HG03342 (cell line): ENCODE data around the gene CDH13.

Experiments used
- ATAC-seq: cut with Tn5 transposase; IDR thresholded peaks from one replicate; pipeline ENCODE4 v1.9.1; 2021; ENCODE audit warnings: mild to moderate bottlenecking, moderate library complexity; ENCODE audit not compliant: unreplicated experiment

CDH13 gene

GRCh38 chr16:82735186-82735585 lies 108.4 kb downstream of the CDH13 start:
- ATAC-seq: no peak

- ATAC-seq: no peak
Observed at GRCh38 chr16:82735673-82736091, 108.9 kb downstream of the CDH13 start.

GRCh38 chr16:82736224-82736623 lies 109.5 kb downstream of the CDH13 start:
- ATAC-seq: no peak

- ATAC-seq: no peak
Observed at GRCh38 chr16:82738699-82739098, 111.9 kb downstream of the CDH13 start.

- no peak for ATAC-seq
Observed at GRCh38 chr16:82741073-82741615, 114.4 kb downstream of the CDH13 start.

- ATAC-seq: no peak
Observed at GRCh38 chr16:82744958-82745357, 118.2 kb downstream of the CDH13 start.

GRCh38 chr16:82748026-82748425 lies 121.3 kb downstream of the CDH13 start:
- no peak for ATAC-seq

GRCh38 chr16:82750068-82750467 lies 123.3 kb downstream of the CDH13 start:
- ATAC-seq: no peak

GRCh38 chr16:82751020-82751419 lies 124.3 kb downstream of the CDH13 start:
- ATAC-seq: no peak

- no peak for ATAC-seq
Observed at GRCh38 chr16:82752172-82752571, 125.4 kb downstream of the CDH13 start.

GRCh38 chr16:82753821-82754220 lies 127.1 kb downstream of the CDH13 start:
- no peak for ATAC-seq

GRCh38 chr16:82754716-82755513 lies 128.1 kb downstream of the CDH13 start:
- ATAC-seq: no peak

GRCh38 chr16:82755570-82756282 lies 129.0 kb downstream of the CDH13 start:
- ATAC-seq: no peak

GRCh38 chr16:82756283-82756599 lies 129.5 kb downstream of the CDH13 start:
- no peak for ATAC-seq

- no peak for ATAC-seq
Observed at GRCh38 chr16:82758406-82758805, 131.6 kb downstream of the CDH13 start.

GRCh38 chr16:82758904-82759303 lies 132.1 kb downstream of the CDH13 start:
- no peak for ATAC-seq

- ATAC-seq: no peak
Observed at GRCh38 chr16:82761236-82761635, 134.5 kb downstream of the CDH13 start.

- ATAC-seq: no peak
Observed at GRCh38 chr16:82761858-82762257, 135.1 kb downstream of the CDH13 start.

GRCh38 chr16:82763371-82763770 lies 136.6 kb downstream of the CDH13 start:
- ATAC-seq: no peak

- ATAC-seq: no peak
Observed at GRCh38 chr16:82767198-82767597, 140.4 kb downstream of the CDH13 start.

GRCh38 chr16:82767808-82768207 lies 141.0 kb downstream of the CDH13 start:
- ATAC-seq: no peak

GRCh38 chr16:82769845-82770244 lies 143.1 kb downstream of the CDH13 start:
- no peak for ATAC-seq
